CD14-positive monocyte (primary cell): ENCODE results near the gene UBE3C. TPM values are rescaled to one million over a fixed set of nuclear protein-coding genes. Genes with fewer than 3 reads are reported as not detected.

Experiments used
- DNase-seq, 3 donors: peaks; one replicate each; pipeline ENCODE4 v3.0.0-alpha.2; 2011 to 2022
- H2AFZ ChIP-seq: 2 replicates; pipeline ENCODE4 v1.6.0; 2012; ENCODE audit warnings: mild to moderate bottlenecking, low read depth, low read length, inconsistent platforms; ENCODE audit not compliant: insufficient read depth, poor library complexity, severe bottlenecking
- H3K27ac ChIP-seq, 2 donors: 1 replicate in 1 of 2; 2 replicates in 1 of 2; pipeline ENCODE4 v1.5.1; 2012 to 2013; ENCODE audit warnings: low read length in 2 of 2, control low read depth in 1 of 2, inconsistent platforms in 1 of 2, low read depth in 1 of 2, mild to moderate bottlenecking in 1 of 2
- H3K27me3 ChIP-seq, 2 donors: one replicate each; pipeline versions ENCODE4 v1.6.0 to v1.6.1; 2011 to 2013; ENCODE audit warnings: low read length in 2 of 2; ENCODE audit not compliant: control insufficient read depth in 2 of 2, insufficient read depth in 2 of 2
- H3K36me3 ChIP-seq, 2 donors: replicated peaks in 1 of 2; 1 replicate in 1 of 2; 2 replicates in 1 of 2; pipeline versions ENCODE4 v1.5.1 to v1.6.1; 2012 to 2013; ENCODE audit warnings: low read length in 2 of 2, control low read depth in 1 of 2, inconsistent platforms in 1 of 2, mild to moderate bottlenecking in 1 of 2; ENCODE audit not compliant: insufficient read depth in 2 of 2, control insufficient read depth in 1 of 2
- H3K4me1 ChIP-seq, 2 donors: 1 replicate in 1 of 2; 2 replicates in 1 of 2; pipeline versions ENCODE4 v1.5.1 to v1.6.1; 2012 to 2013; ENCODE audit warnings: low read length in 2 of 2, control low read depth in 1 of 2, inconsistent platforms in 1 of 2, mild to moderate bottlenecking in 1 of 2, moderate library complexity in 1 of 2; ENCODE audit not compliant: insufficient read depth in 2 of 2, control insufficient read depth in 1 of 2
- H3K4me2 ChIP-seq: replicated peaks from 2 replicates; pipeline ENCODE3; 2012; ENCODE audit warnings: low read length, moderate library complexity, mild to moderate bottlenecking; ENCODE audit not compliant: poor library complexity, severe bottlenecking; ENCODE audit errors: extremely low read depth
- H3K4me3 ChIP-seq, 3 experiments: fragments of 200-600 bp in 1 of 3; sonication (generic) in 1 of 3; replicated peaks in 1 of 3; 1 replicate in 2 of 3; 2 replicates in 1 of 3; pipeline ENCODE4 v1.5.1; 2011 to 2013; ENCODE audit warnings: low read length in 3 of 3, mild to moderate bottlenecking in 3 of 3, control low read depth in 2 of 3, low read depth in 2 of 3, inconsistent platforms in 1 of 3, moderate library complexity in 1 of 3
- H3K79me2 ChIP-seq: 2 replicates; pipeline ENCODE4 v1.6.0; 2012; ENCODE audit warnings: mild to moderate bottlenecking, control low read depth, inconsistent platforms, low read length, moderate library complexity; ENCODE audit not compliant: insufficient read depth
- H3K9ac ChIP-seq: 2 replicates; pipeline ENCODE4 v1.6.0; 2017; ENCODE audit warnings: low read length, mild to moderate bottlenecking; ENCODE audit not compliant: insufficient read depth, poor library complexity, severe bottlenecking
- H3K9me3 ChIP-seq, 2 donors: replicated peaks in 1 of 2; 1 replicate in 1 of 2; 2 replicates in 1 of 2; pipeline versions ENCODE4 v1.5.1 to v1.6.1; 2012 to 2013; ENCODE audit warnings: low read length in 2 of 2, control low read depth in 1 of 2; ENCODE audit not compliant: control insufficient read depth in 1 of 2, insufficient read depth in 1 of 2
- H4K20me1 ChIP-seq: 2 replicates; pipeline ENCODE4 v1.6.0; 2012; ENCODE audit warnings: mild to moderate bottlenecking, low read length, control low read depth, moderate library complexity; ENCODE audit not compliant: insufficient read depth
- H3K27ac Mint-ChIP-seq, 7 donors: one replicate each; pipeline ENCODE4 v1.8.0; 2020; ENCODE audit warnings: mild to moderate bottlenecking in 7 of 7, mixed read lengths in 7 of 7, moderate library complexity in 6 of 7, inconsistent platforms in 2 of 7
- H3K27me3 Mint-ChIP-seq, 3 donors: one replicate each; pipeline ENCODE4 v1.8.0; 2021 to 2022; ENCODE audit warnings: low read depth in 3 of 3, mild to moderate bottlenecking in 3 of 3, mixed read lengths in 3 of 3, moderate library complexity in 3 of 3, inconsistent platforms in 1 of 3
- H3K36me3 Mint-ChIP-seq, 2 donors: one replicate each; pipeline ENCODE4 v1.8.0; 2020; ENCODE audit warnings: mixed read lengths in 2 of 2, inconsistent platforms in 1 of 2, mild to moderate bottlenecking in 1 of 2
- H3K4me1 Mint-ChIP-seq: one replicate; pipeline ENCODE4 v1.8.0; 2020; ENCODE audit warnings: mild to moderate bottlenecking, mixed read lengths
- H3K4me3 Mint-ChIP-seq, 2 donors: one replicate each; pipeline ENCODE4 v1.8.0; 2020; ENCODE audit warnings: mild to moderate bottlenecking in 2 of 2, mixed read lengths in 2 of 2, moderate library complexity in 1 of 2
- H3K9me3 Mint-ChIP-seq, 7 donors: one replicate each; pipeline ENCODE4 v1.8.0; 2020 to 2022; ENCODE audit warnings: mixed read lengths in 7 of 7, mild to moderate bottlenecking in 6 of 7, moderate library complexity in 6 of 7, inconsistent platforms in 2 of 7
- CTCF ChIP-seq: fragments of 200-600 bp; IDR thresholded peaks from one replicate; pipeline ENCODE4 v1.8.0; 2022; ENCODE audit warnings: antibody characterized with exemption, mild to moderate bottlenecking
- WGBS: methylation state at CpG from one replicate; pipeline ENCODE4 v1.1.5; 2013; ENCODE audit warnings: missing lambda C conversion rate; ENCODE audit not compliant: insufficient coverage; 5-methylcytosine and 5-hydroxymethylcytosine counted together
- intact Hi-C, 2 donors: fragments of 100-400 bp; cut with micrococcal nuclease; formaldehyde crosslinking; loops; one replicate each; pipeline versions ENCODE4 v1.15.0 to v1.15.1; 2023
- polyA plus RNA-seq, 3 donors: library from polyadenylated mRNA; depleted of rRNA in 1 of 3; unstranded in 2 of 3; stranded (reverse) in 1 of 3; fragments of 300-500 nt in 2 of 3; fragments of >200 nt in 1 of 3; fragmentation: Illumina TruSeq in 2 of 3; gene quantifications; 1 replicate in 2 of 3; 2 replicates in 1 of 3; pipeline ENCODE4 v1.2.3, GENCODE V29; 2012 to 2021

The UBE3C gene
- polyA plus RNA-seq, 3 donors, result 19.5 to 34.5 (median 24.3) TPM

GRCh38 chr7:157112706-157113105 lies 26.0 kb upstream of the UBE3C start:
- peaks cover 9 to 59% (median 40%) of the 10 kb centered on the region in 7 donors for H3K9me3 Mint-ChIP-seq
- peaks cover 2 to 19% (median 14%) of the 10 kb centered on the region in 3 donors for H3K27me3 Mint-ChIP-seq
- Histone ChIP-seq H3K27ac (no peak overlapping the region), H3K79me2 (no peaks in the 10 kb centered on the region), H3K27me3 (no peaks in the 10 kb centered on the region), H3K9me3 (peaks cover 23 to 53% of the 10 kb centered on the region in 2 donors), H2AFZ (no peak overlapping the region), H3K9ac (no peak overlapping the region), H4K20me1 (no peaks in the 10 kb centered on the region), H3K4me1 (no peaks in the 10 kb centered on the region), H3K4me2 (no peak overlapping the region), H3K4me3 (no peak overlapping the region), H3K36me3 (no peaks in the 10 kb centered on the region)
- WGBS, result 98% methylated on average over 5 of the region's 8 CpGs
- TF ChIP-seq CTCF, result no peak
- H3K4me1 Mint-ChIP-seq, result no peaks in the 10 kb centered on the region
- H3K4me3 Mint-ChIP-seq, result no peak overlapping the region
- no peaks in the 10 kb centered on the region for H3K36me3 Mint-ChIP-seq
- intact Hi-C loops, result no loop called here
- no peak for DNase-seq
- H3K27ac Mint-ChIP-seq, result no peak overlapping the region

- Histone ChIP-seq H3K27me3 (no peaks in the 10 kb centered on the region), H3K79me2 (no peaks in the 10 kb centered on the region), H3K4me1 (no peaks in the 10 kb centered on the region), H2AFZ (no peak overlapping the region), H3K27ac (no peak overlapping the region), H3K9me3 (peaks cover 14 to 50% of the 10 kb centered on the region in 2 donors), H3K9ac (no peak overlapping the region), H3K4me3 (no peak overlapping the region), H3K36me3 (no peaks in the 10 kb centered on the region), H4K20me1 (no peaks in the 10 kb centered on the region), H3K4me2 (no peak overlapping the region)
- intact Hi-C loops, result no loop called here
- H3K36me3 Mint-ChIP-seq, result no peaks in the 10 kb centered on the region
- no peak for TF ChIP-seq CTCF
- DNase-seq, result peak in 1 of 3 donors; percentile 11
- H3K27ac Mint-ChIP-seq, result peak overlapping the region in 1 of 7 donors; percentile 3
- no CpG with 5 or more reads among the region's 2 CpGs for WGBS
- H3K4me3 Mint-ChIP-seq, result no peak overlapping the region
- H3K4me1 Mint-ChIP-seq, result no peaks in the 10 kb centered on the region
- peaks cover 2 to 19% (median 16%) of the 10 kb centered on the region in 3 donors for H3K27me3 Mint-ChIP-seq
- H3K9me3 Mint-ChIP-seq, result peaks cover 9 to 63% (median 39%) of the 10 kb centered on the region in 7 donors
Measured at GRCh38 chr7:157113607-157114006, 25.1 kb upstream of the UBE3C start.
